K562 (cell line): Measurements from ENCODE around the gene BNIPL. TPM values are rescaled to one million over a fixed set of nuclear protein-coding genes. Genes with fewer than 3 reads are reported as not detected.

ENCODE experiments used
- MGA ChIP-seq: fragments of 450-650 bp; IDR thresholded peaks from 2 replicates; pipeline ENCODE4 v1.6.1; 2016; ENCODE audit warnings: mild to moderate bottlenecking, moderate library complexity
- polyA plus RNA-seq, 8 experiments: library from polyadenylated mRNA; depleted of rRNA in 4 of 8; stranded (reverse) in 5 of 8; unstranded in 3 of 8; fragments of >200 nt; fragmentation: Nextera tagmentation in 2 of 8; fragmentation: Illumina TruSeq in 1 of 8; extraction: Ambion mirVana in 2 of 8; extraction: Trizol in 1 of 8; gene quantifications; 2 replicates each; pipeline versions ENCODE4 v1.2.1 to v1.2.3, GENCODE V29; 2011 to 2014; ENCODE audit warnings: inconsistent platforms in 1 of 8, missing spikeins in 1 of 8
- total RNA-seq, 7 experiments: library from RNA; depleted of rRNA in 6 of 7; stranded (reverse); fragments of >200 nt in 6 of 7; fragmentation: Illumina TruSeq in 2 of 7; extraction: Trizol in 2 of 7; gene quantifications; 2 replicates each; pipeline versions ENCODE4 v1.2.1 to v1.2.3, GENCODE V29; 2011 to 2021; ENCODE audit warnings: low replicate concordance in 1 of 7

Gene BNIPL
- total and polyA plus RNA-seq, 9 of the 15 experiments (the other 6 are each of a cell fraction or from before 2014, with no cell fraction given) = 0.08 to 1.4 (median 0.68) TPM

GRCh38 chr1:151062741-151063371, 26.5 kb downstream of the BNIPL start (continued):
- no peak for TF ChIP-seq MGA
